H9 (cell line): ENCODE data around the gene OR13C8. TPM values are rescaled to one million over a fixed set of nuclear protein-coding genes. Genes with fewer than 3 reads are reported as not detected.

ENCODE experiments used
- DNase-seq: peaks from one replicate; pipeline ENCODE4 v3.0.0-alpha.2; 2017
- H2AFZ ChIP-seq: one replicate; pipeline ENCODE4 v1.6.1; 2013; ENCODE audit warnings: mild to moderate bottlenecking, low read length, control low read depth, moderate library complexity
- H2AK5ac ChIP-seq: 2 replicates; pipeline ENCODE4 v1.6.1; 2013; ENCODE audit warnings: low read length, control low read depth, mixed read lengths; ENCODE audit not compliant: insufficient read length
- H2BK120ac ChIP-seq: one replicate; pipeline ENCODE4 v1.6.1; 2013; ENCODE audit warnings: low read depth, mild to moderate bottlenecking, low read length, control low read depth, inconsistent platforms; ENCODE audit not compliant: poor library complexity, severe bottlenecking
- H2BK12ac ChIP-seq: 2 replicates; pipeline ENCODE4 v1.6.1; 2013; ENCODE audit warnings: low read length, control low read depth, mixed read lengths, low read depth; ENCODE audit not compliant: insufficient read length
- H2BK15ac ChIP-seq: 2 replicates; pipeline ENCODE4 v1.6.1; 2013; ENCODE audit warnings: low read depth, low read length, control low read depth
- H2BK20ac ChIP-seq: one replicate; pipeline ENCODE4 v1.6.1; 2013; ENCODE audit warnings: low read depth, mild to moderate bottlenecking, low read length, control low read depth, inconsistent platforms; ENCODE audit not compliant: poor library complexity, severe bottlenecking
- H2BK5ac ChIP-seq: 2 replicates; pipeline ENCODE4 v1.6.1; 2013; ENCODE audit warnings: low read length, control low read depth, mixed read lengths; ENCODE audit not compliant: insufficient read length
- H3K14ac ChIP-seq: 2 replicates; pipeline ENCODE4 v1.6.1; 2013; ENCODE audit warnings: low read length, control low read depth; ENCODE audit not compliant: insufficient read depth
- H3K18ac ChIP-seq: 2 replicates; pipeline ENCODE4 v1.6.1; 2013; ENCODE audit warnings: low read depth, mild to moderate bottlenecking, mixed read lengths, low read length, control low read depth; ENCODE audit not compliant: insufficient read length
- H3K23ac ChIP-seq: 2 replicates; pipeline ENCODE4 v1.6.1; 2013; ENCODE audit warnings: low read length, control low read depth, mixed read lengths, low read depth; ENCODE audit not compliant: insufficient read length
- H3K23me2 ChIP-seq: 2 replicates; pipeline ENCODE4 v1.6.1; 2013; ENCODE audit warnings: low read depth, mild to moderate bottlenecking, mixed read lengths, low read length, control low read depth; ENCODE audit not compliant: insufficient read length, poor library complexity, severe bottlenecking
- H3K27ac ChIP-seq: 2 replicates; pipeline ENCODE4 v1.5.1; 2013; ENCODE audit warnings: low read length, control low read depth, mixed read lengths, low read depth; ENCODE audit not compliant: insufficient read length
- H3K27me3 ChIP-seq: 2 replicates; pipeline ENCODE4 v1.6.1; 2013; ENCODE audit warnings: low read length, control low read depth, inconsistent platforms; ENCODE audit not compliant: insufficient read depth
- H3K4ac ChIP-seq: 2 replicates; pipeline ENCODE4 v1.6.1; 2013; ENCODE audit warnings: low read depth, mild to moderate bottlenecking, control low read depth, inconsistent platforms, low read length, moderate library complexity
- H3K4me1 ChIP-seq: 2 replicates; pipeline ENCODE4 v1.6.1; 2013; ENCODE audit warnings: low read length, control low read depth, inconsistent platforms; ENCODE audit not compliant: insufficient read depth
- H3K4me2 ChIP-seq: 2 replicates; pipeline ENCODE4 v1.6.1; 2013; ENCODE audit warnings: low read length, control low read depth, mixed read lengths; ENCODE audit not compliant: insufficient read length, insufficient read depth
- H3K56ac ChIP-seq: 2 replicates; pipeline ENCODE4 v1.6.1; 2013; ENCODE audit warnings: low read depth, mild to moderate bottlenecking, mixed read lengths, low read length, control low read depth; ENCODE audit not compliant: insufficient read length
- H3K79me1 ChIP-seq: 2 replicates; pipeline ENCODE4 v1.6.1; 2013; ENCODE audit warnings: low read depth, mild to moderate bottlenecking, moderate library complexity, low read length, control low read depth, inconsistent platforms; ENCODE audit not compliant: insufficient read depth, poor library complexity, severe bottlenecking
- H3K79me2 ChIP-seq: 2 replicates; pipeline ENCODE4 v1.6.1; 2013; ENCODE audit warnings: low read length, control low read depth, inconsistent platforms; ENCODE audit not compliant: insufficient read depth
- H3K9ac ChIP-seq: 2 replicates; pipeline ENCODE4 v1.6.1; 2013; ENCODE audit warnings: low read length, control low read depth, mixed read lengths; ENCODE audit not compliant: insufficient read length; ENCODE audit errors: extremely low read depth
- H3K9me3 ChIP-seq: one replicate; pipeline ENCODE4 v1.6.1; 2013; ENCODE audit warnings: low read depth, low read length, inconsistent platforms; ENCODE audit not compliant: control insufficient read depth
- H3T11ph ChIP-seq: one replicate; pipeline ENCODE4 v1.6.1; 2013; ENCODE audit warnings: mild to moderate bottlenecking, low read length, control low read depth, inconsistent platforms
- H4K20me1 ChIP-seq: one replicate; pipeline ENCODE4 v1.6.1; 2013; ENCODE audit not compliant: control insufficient read depth, insufficient read length, insufficient read depth
- H4K5ac ChIP-seq: 2 replicates; pipeline ENCODE4 v1.6.1; 2013; ENCODE audit warnings: low read depth, mild to moderate bottlenecking, mixed read lengths, low read length, control low read depth; ENCODE audit not compliant: insufficient read length
- H4K8ac ChIP-seq: replicated peaks from 2 replicates; pipeline ENCODE4 v1.6.1; 2013; ENCODE audit warnings: low read length, control low read depth, mixed read lengths, low read depth; ENCODE audit not compliant: insufficient read length
- H4K91ac ChIP-seq: 2 replicates; pipeline ENCODE4 v1.6.1; 2013; ENCODE audit warnings: low read depth, mild to moderate bottlenecking, moderate library complexity, mixed read lengths, low read length, control low read depth; ENCODE audit not compliant: insufficient read length
- H3K27ac Mint-ChIP-seq, 3 experiments: 2 replicates in 2 of 3; 3 replicates in 1 of 3; pipeline ENCODE4 v1.8.0; 2020 to 2021; ENCODE audit warnings: mixed read lengths in 3 of 3, mild to moderate bottlenecking in 1 of 3, moderate library complexity in 1 of 3
- H3K27me3 Mint-ChIP-seq: 2 replicates; pipeline ENCODE4 v1.8.0; 2021; ENCODE audit warnings: low read depth, mild to moderate bottlenecking, moderate library complexity, mixed read lengths
- H3K36me3 Mint-ChIP-seq, 3 experiments: 2 replicates in 2 of 3; 3 replicates in 1 of 3; pipeline ENCODE4 v1.8.0; 2020 to 2021; ENCODE audit warnings: low read depth in 3 of 3, mixed read lengths in 3 of 3; ENCODE audit not compliant: insufficient read depth in 1 of 3
- H3K4me1 Mint-ChIP-seq, 2 experiments: 2 replicates each; pipeline ENCODE4 v1.8.0; 2020; ENCODE audit warnings: mixed read lengths in 2 of 2
- H3K4me3 Mint-ChIP-seq, 2 experiments: 2 replicates in 1 of 2; 3 replicates in 1 of 2; pipeline ENCODE4 v1.8.0; 2020 to 2021; ENCODE audit warnings: mild to moderate bottlenecking in 2 of 2, mixed read lengths in 2 of 2, moderate library complexity in 1 of 2
- H3K9me3 Mint-ChIP-seq, 2 experiments: 2 replicates in 1 of 2; 3 replicates in 1 of 2; pipeline ENCODE4 v1.8.0; 2020; ENCODE audit warnings: mild to moderate bottlenecking in 2 of 2, mixed read lengths in 2 of 2, moderate library complexity in 1 of 2
- WGBS: extraction: QIAGEN DNeasy Blood & Tissue Kit; methylation state at CpG from one replicate; pipeline ENCODE4 v1.1.7; 2013; ENCODE audit warnings: missing lambda C conversion rate, low lambda C conversion rate, mixed read lengths; ENCODE audit not compliant: insufficient read length; ENCODE audit errors: extremely low coverage; 5-methylcytosine and 5-hydroxymethylcytosine counted together
- total RNA-seq: library from RNA; stranded (reverse); gene quantifications from 2 replicates; pipeline ENCODE4 v1.2.1, GENCODE V29; 2021
- TF ChIP-seq, protein P1 (sequence below): fragments of 200-600 bp; sonication (generic); conservative IDR thresholded peaks from 3 replicates; pipeline ENCODE4 v1.8.0; 2021; ENCODE audit warnings: antibody characterized with exemption, mild to moderate bottlenecking

Gene OR13C8
- total RNA-seq, 1 experiment from 2014 or later = not detected

DNA sequence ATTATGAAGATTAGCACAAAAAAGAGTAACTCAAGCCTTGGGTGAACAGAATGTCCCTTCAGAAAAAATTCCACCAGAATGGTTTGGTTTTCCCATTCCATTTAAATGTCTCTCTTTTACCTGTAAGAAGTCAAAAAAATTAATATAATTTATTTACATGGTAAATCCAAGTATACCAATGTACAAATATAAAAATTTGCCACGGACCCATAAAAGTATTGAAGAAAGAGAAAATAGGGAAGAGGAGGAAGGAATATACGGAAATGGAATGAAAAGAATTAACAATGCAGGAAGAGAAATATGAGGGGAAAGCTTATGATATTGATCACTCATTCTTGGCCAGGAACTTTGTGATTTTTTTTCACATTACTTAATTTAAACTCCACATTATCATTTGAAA, 49.1 kb downstream of the OR13C8 start, which contains the start of gene OR13C9:
Gene OR13C9 (minus strand): TSS at position 101 of the 400 bp plus-strand sequence. CDS start 0 bp downstream, at position 101.
- no peak within 1 kb of the TSS for H3K9ac ChIP-seq
- WGBS = no CpG with 5 or more reads among the region's 2 CpGs
- no peak within 1 kb of the TSS for H3K14ac ChIP-seq
- H2AK5ac ChIP-seq = no peak within 1 kb of the TSS
- no peak within 1 kb of the TSS for H2BK12ac ChIP-seq
- no peak within 1 kb of the TSS for H3T11ph ChIP-seq
- no peak within 1 kb of the TSS for H4K91ac ChIP-seq
- no peak within 1 kb of the TSS for H3K56ac ChIP-seq
- H2AFZ ChIP-seq = no peak within 1 kb of the TSS
- H3K79me2 ChIP-seq = no peaks in the 10 kb centered on the region
- H2BK15ac ChIP-seq = no peak within 1 kb of the TSS
- Mint-ChIP-seq H3K36me3 (no peaks in the 10 kb centered on the region), H3K4me3 (no peak within 1 kb of the TSS), H3K9me3 (no peaks in the 10 kb centered on the region), H3K27me3 (no peaks in the 10 kb centered on the region; the same call in 1 of the 2 replicates), H3K27ac (peak within 1 kb of the TSS in 1 of 3 experiments; percentile 13; a peak in 1 of 7 replicates), H3K4me1 (no peaks in the 10 kb centered on the region)
- no peak within 1 kb of the TSS for H2BK20ac ChIP-seq
- no peak within 1 kb of the TSS for H4K8ac ChIP-seq
- TF ChIP-seq, protein P1, sequence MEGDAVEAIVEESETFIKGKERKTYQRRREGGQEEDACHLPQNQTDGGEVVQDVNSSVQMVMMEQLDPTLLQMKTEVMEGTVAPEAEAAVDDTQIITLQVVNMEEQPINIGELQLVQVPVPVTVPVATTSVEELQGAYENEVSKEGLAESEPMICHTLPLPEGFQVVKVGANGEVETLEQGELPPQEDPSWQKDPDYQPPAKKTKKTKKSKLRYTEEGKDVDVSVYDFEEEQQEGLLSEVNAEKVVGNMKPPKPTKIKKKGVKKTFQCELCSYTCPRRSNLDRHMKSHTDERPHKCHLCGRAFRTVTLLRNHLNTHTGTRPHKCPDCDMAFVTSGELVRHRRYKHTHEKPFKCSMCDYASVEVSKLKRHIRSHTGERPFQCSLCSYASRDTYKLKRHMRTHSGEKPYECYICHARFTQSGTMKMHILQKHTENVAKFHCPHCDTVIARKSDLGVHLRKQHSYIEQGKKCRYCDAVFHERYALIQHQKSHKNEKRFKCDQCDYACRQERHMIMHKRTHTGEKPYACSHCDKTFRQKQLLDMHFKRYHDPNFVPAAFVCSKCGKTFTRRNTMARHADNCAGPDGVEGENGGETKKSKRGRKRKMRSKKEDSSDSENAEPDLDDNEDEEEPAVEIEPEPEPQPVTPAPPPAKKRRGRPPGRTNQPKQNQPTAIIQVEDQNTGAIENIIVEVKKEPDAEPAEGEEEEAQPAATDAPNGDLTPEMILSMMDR = no peak
- H2BK120ac ChIP-seq = no peak within 1 kb of the TSS
- no peak within 1 kb of the TSS for H4K5ac ChIP-seq
- no peaks in the 10 kb centered on the region for H3K79me1 ChIP-seq
- DNase-seq = no peak
- no peaks in the 10 kb centered on the region for H3K4me1 ChIP-seq
- no peak within 1 kb of the TSS for H3K4ac ChIP-seq
- no peaks in the 10 kb centered on the region for H4K20me1 ChIP-seq
- H2BK5ac ChIP-seq = no peak within 1 kb of the TSS
- H3K27me3 ChIP-seq = no peaks in the 10 kb centered on the region
- no peak within 1 kb of the TSS for H3K18ac ChIP-seq
- no peaks in the 10 kb centered on the region for H3K9me3 ChIP-seq
- no peak within 1 kb of the TSS for H3K4me2 ChIP-seq
- no peak within 1 kb of the TSS for H3K27ac ChIP-seq
- no peaks in the 10 kb centered on the region for H3K23me2 ChIP-seq
- H3K23ac ChIP-seq = no peak within 1 kb of the TSS

Other genes starting within 250 kb of the OR13C8 start
- gene OR13F1, start 64.9 kb upstream of the OR13C8 start, total RNA-seq = not detected in 2 replicates
- not detected in 2 replicates for gene OR13C4, start 42.0 kb upstream of the OR13C8 start, total RNA-seq
- gene OR13C3, start 32.3 kb upstream of the OR13C8 start, total RNA-seq = not detected in 2 replicates
- gene OR13C5, start 30.2 kb downstream of the OR13C8 start, total RNA-seq = not detected in 2 replicates
- gene OR13C2, start 36.5 kb downstream of the OR13C8 start, total RNA-seq = not detected in 2 replicates
- gene OR13C9, start 49.0 kb downstream of the OR13C8 start, total RNA-seq = not detected in 2 replicates
- gene OR13D1, start 125.3 kb downstream of the OR13C8 start, total RNA-seq = not detected in 2 replicates
- 13.8 and 13.9 TPM in 2 replicates for gene NIPSNAP3A, start 178.5 kb downstream of the OR13C8 start, total RNA-seq
- gene NIPSNAP3B, start 195.0 kb downstream of the OR13C8 start, total RNA-seq = 0.26 and 0.57 TPM in 2 replicates